Neuronal stem cell (in vitro differentiated cells): ENCODE data around the gene DMD.

ENCODE experiments used
- DNase-seq: peaks from one replicate; pipeline ENCODE4 v3.0.0-alpha.2; 2013; ENCODE audit warnings: low spot score
- H2AFZ ChIP-seq: one replicate; pipeline ENCODE4 v1.6.1; 2013; ENCODE audit warnings: mild to moderate bottlenecking, low read length, inconsistent platforms
- H2AK5ac ChIP-seq: 2 replicates; pipeline ENCODE4 v1.6.1; 2013; ENCODE audit warnings: low read depth, mild to moderate bottlenecking, inconsistent platforms, low read length, moderate library complexity, mixed read lengths
- H2BK120ac ChIP-seq: 2 replicates; pipeline ENCODE4 v1.6.1; 2013; ENCODE audit warnings: low read depth, mild to moderate bottlenecking, inconsistent platforms, low read length, moderate library complexity, mixed read lengths
- H2BK12ac ChIP-seq: one replicate; pipeline ENCODE4 v1.6.1; 2013; ENCODE audit warnings: low read length, inconsistent platforms
- H2BK15ac ChIP-seq: 2 replicates; pipeline ENCODE4 v1.6.1; 2013; ENCODE audit warnings: mild to moderate bottlenecking, low read length, inconsistent platforms, mixed read lengths
- H2BK5ac ChIP-seq: one replicate; pipeline ENCODE4 v1.6.1; 2013; ENCODE audit warnings: inconsistent platforms, mild to moderate bottlenecking, low read length, moderate library complexity
- H3K14ac ChIP-seq: one replicate; pipeline ENCODE4 v1.6.1; 2013; ENCODE audit warnings: low read length, inconsistent platforms
- H3K18ac ChIP-seq: 2 replicates; pipeline ENCODE4 v1.6.1; 2013; ENCODE audit warnings: low read length, inconsistent platforms
- H3K23ac ChIP-seq: 2 replicates; pipeline ENCODE4 v1.6.1; 2013; ENCODE audit warnings: low read depth, mild to moderate bottlenecking, mixed read lengths, low read length, inconsistent platforms; ENCODE audit not compliant: poor library complexity
- H3K27ac ChIP-seq: replicated peaks from 3 replicates; pipeline ENCODE4 v1.5.1; 2013; ENCODE audit warnings: low read length, inconsistent platforms
- H3K27me3 ChIP-seq, 3 experiments: 2 replicates each; pipeline ENCODE4 v1.6.1; 2013; ENCODE audit warnings: low read length in 3 of 3, mild to moderate bottlenecking in 2 of 3, inconsistent platforms in 1 of 3, low read depth in 1 of 3, mixed read lengths in 1 of 3, moderate library complexity in 1 of 3; ENCODE audit not compliant: control insufficient read depth in 3 of 3, insufficient read depth in 3 of 3
- H3K36me3 ChIP-seq, 2 donors: replicated peaks in 1 of 2; 2 replicates each; pipeline ENCODE4 v1.6.1; 2013; ENCODE audit warnings: low read length in 2 of 2; ENCODE audit not compliant: control insufficient read depth in 2 of 2, insufficient read depth in 2 of 2
- H3K4ac ChIP-seq: 2 replicates; pipeline ENCODE4 v1.6.1; 2013; ENCODE audit warnings: inconsistent platforms, mild to moderate bottlenecking, low read length, moderate library complexity
- H3K4me1 ChIP-seq, 2 donors: 1 replicate in 1 of 2; 2 replicates in 1 of 2; pipeline ENCODE4 v1.6.1; 2013; ENCODE audit warnings: low read length in 2 of 2, low read depth in 1 of 2; ENCODE audit not compliant: control insufficient read depth in 2 of 2, insufficient read depth in 1 of 2
- H3K4me2 ChIP-seq: one replicate; pipeline ENCODE4 v1.6.1; 2013; ENCODE audit warnings: mild to moderate bottlenecking, low read length, inconsistent platforms; ENCODE audit not compliant: insufficient read depth, poor library complexity, severe bottlenecking
- H3K4me3 ChIP-seq, 2 donors: 2 replicates each; pipeline ENCODE4 v1.5.1; 2013; ENCODE audit warnings: low read length in 2 of 2, mild to moderate bottlenecking in 2 of 2, inconsistent platforms in 1 of 2, moderate library complexity in 1 of 2
- H3K79me1 ChIP-seq: one replicate; pipeline ENCODE4 v1.6.1; 2013; ENCODE audit warnings: low read depth, mild to moderate bottlenecking, inconsistent platforms, low read length, moderate library complexity
- H3K9ac ChIP-seq: one replicate; pipeline ENCODE4 v1.6.1; 2013; ENCODE audit warnings: mild to moderate bottlenecking, low read depth, low read length, inconsistent platforms; ENCODE audit not compliant: poor library complexity
- H3K9me3 ChIP-seq, 2 donors: replicated peaks in 1 of 2; 2 replicates each; pipeline versions ENCODE3 to v1.6.1; 2013; ENCODE audit warnings: low read length in 2 of 2, mild to moderate bottlenecking in 2 of 2, inconsistent platforms in 1 of 2, low read depth in 1 of 2, mixed read lengths in 1 of 2, moderate library complexity in 1 of 2; ENCODE audit not compliant: control insufficient read depth in 2 of 2, insufficient read depth in 1 of 2
- H4K8ac ChIP-seq: one replicate; pipeline ENCODE4 v1.6.1; 2013; ENCODE audit warnings: low read depth, mild to moderate bottlenecking, inconsistent platforms, low read length, moderate library complexity
- H4K91ac ChIP-seq: one replicate; pipeline ENCODE4 v1.6.1; 2013; ENCODE audit warnings: low read length, low read depth, mild to moderate bottlenecking, inconsistent platforms; ENCODE audit not compliant: poor library complexity
- WGBS, 2 donors: extraction: QIAGEN DNeasy Blood & Tissue Kit; methylation state at CpG; one replicate each; pipeline ENCODE4 v1.1.7; 2013; ENCODE audit warnings: missing lambda C conversion rate in 2 of 2, mixed read lengths in 1 of 2; ENCODE audit not compliant: insufficient read length in 2 of 2, insufficient replicate concordance in 1 of 2; ENCODE audit errors: extremely low coverage in 2 of 2; 5-methylcytosine and 5-hydroxymethylcytosine counted together

Gene DMD

GRCh38 chrX:31516527-31516926, 1694.8 kb downstream of the DMD start:
- H3K23ac ChIP-seq: no peak overlapping the region
- H3K4ac ChIP-seq: no peak overlapping the region
- no peaks in the 10 kb centered on the region for H3K36me3 ChIP-seq
- no peak overlapping the region for H2AK5ac ChIP-seq
- no peaks in the 10 kb centered on the region for H3K79me1 ChIP-seq
- no peak overlapping the region for H3K9ac ChIP-seq
- H4K91ac ChIP-seq: no peak overlapping the region
- WGBS, 2 donors: no CpG with 5 or more reads among the region's 6 CpGs
- H2AFZ ChIP-seq: no peak overlapping the region
- no peak overlapping the region for H2BK5ac ChIP-seq
- H3K4me3 ChIP-seq: no peak overlapping the region
- H3K4me2 ChIP-seq: no peak overlapping the region
- H2BK12ac ChIP-seq: no peak overlapping the region
- H3K18ac ChIP-seq: no peak overlapping the region
- DNase-seq: no peak
- no peak overlapping the region for H2BK15ac ChIP-seq
- no peaks in the 10 kb centered on the region for H3K9me3 ChIP-seq
- no peak overlapping the region for H2BK120ac ChIP-seq
- H3K27me3 ChIP-seq: no peaks in the 10 kb centered on the region
- no peak overlapping the region for H3K27ac ChIP-seq
- H3K14ac ChIP-seq: no peak overlapping the region
- no peak overlapping the region for H4K8ac ChIP-seq
- H3K4me1 ChIP-seq: no peaks in the 10 kb centered on the region

GRCh38 chrX:31508338-31508737, 1703.0 kb downstream of the DMD start:
- Histone ChIP-seq H3K23ac (no peak overlapping the region), H2BK12ac (no peak overlapping the region), H3K4ac (no peak overlapping the region), H4K8ac (no peak overlapping the region), H2AK5ac (no peak overlapping the region), H2BK5ac (no peak overlapping the region), H3K18ac (no peak overlapping the region), H3K9ac (no peak overlapping the region), H2AFZ (no peak overlapping the region), H3K79me1 (no peaks in the 10 kb centered on the region), H3K4me1 (peaks cover 0 to 11% of the 10 kb centered on the region in 2 donors), H3K27me3 (no peaks in the 10 kb centered on the region), H2BK120ac (no peak overlapping the region), H2BK15ac (no peak overlapping the region), H4K91ac (no peak overlapping the region), H3K4me3 (no peak overlapping the region), H3K4me2 (no peak overlapping the region), H3K14ac (no peak overlapping the region), H3K9me3 (no peaks in the 10 kb centered on the region), H3K27ac (no peak overlapping the region), H3K36me3 (no peaks in the 10 kb centered on the region)
- WGBS, 2 donors: no CpG with 5 or more reads among the region's 4 CpGs
- DNase-seq: no peak

GRCh38 chrX:31506928-31507327, 1704.4 kb downstream of the DMD start:
- WGBS, 2 donors: no CpG with 5 or more reads among the region's 3 CpGs

GRCh38 chrX:31506360-31506759, 1705.0 kb downstream of the DMD start:
- Histone ChIP-seq H3K4me3 (no peak overlapping the region), H3K18ac (no peak overlapping the region), H2BK15ac (no peak overlapping the region), H4K91ac (no peak overlapping the region), H3K27ac (no peak overlapping the region), H2BK12ac (no peak overlapping the region), H3K23ac (no peak overlapping the region), H3K9me3 (no peaks in the 10 kb centered on the region), H2AK5ac (no peak overlapping the region), H4K8ac (no peak overlapping the region), H3K4me2 (no peak overlapping the region), H3K14ac (no peak overlapping the region), H3K4me1 (peaks cover 0 to 11% of the 10 kb centered on the region in 2 donors), H2BK5ac (no peak overlapping the region), H3K36me3 (no peaks in the 10 kb centered on the region), H2AFZ (no peak overlapping the region), H3K27me3 (no peaks in the 10 kb centered on the region), H3K79me1 (no peaks in the 10 kb centered on the region), H3K4ac (no peak overlapping the region), H2BK120ac (no peak overlapping the region), H3K9ac (no peak overlapping the region)
- DNase-seq: no peak
- WGBS, 2 donors: no CpG with 5 or more reads among the region's 3 CpGs

More at GRCh38 chrX:31506928-31507327, 1704.4 kb downstream of the DMD start:
- Histone ChIP-seq H3K4me3 (no peak overlapping the region), H3K27ac (no peak overlapping the region), H3K4ac (no peak overlapping the region), H3K18ac (no peak overlapping the region), H3K4me2 (no peak overlapping the region), H4K91ac (no peak overlapping the region), H3K9me3 (no peaks in the 10 kb centered on the region), H3K23ac (no peak overlapping the region), H4K8ac (no peak overlapping the region), H2BK15ac (no peak overlapping the region), H3K79me1 (no peaks in the 10 kb centered on the region), H3K36me3 (no peaks in the 10 kb centered on the region), H3K27me3 (no peaks in the 10 kb centered on the region), H3K14ac (no peak overlapping the region), H2BK120ac (no peak overlapping the region), H2AFZ (no peak overlapping the region), H3K4me1 (peaks cover 0 to 11% of the 10 kb centered on the region in 2 donors), H3K9ac (no peak overlapping the region), H2BK5ac (no peak overlapping the region), H2AK5ac (no peak overlapping the region), H2BK12ac (no peak overlapping the region)
- DNase-seq: no peak
